Mucosa of descending colon (tissue), 3 donors: Measurements from ENCODE around the gene TBRG1. TPM values are rescaled to one million over a fixed set of nuclear protein-coding genes. Genes with fewer than 3 reads are reported as not detected.

Experiments
- ATAC-seq: fragments of 200-7000 bp; cut with Tn5 transposase; one replicate; pipeline ENCODE4 v1.9.1; 2020; ENCODE audit warnings: mild to moderate bottlenecking, moderate library complexity
- DNase-seq, 3 donors: peaks; one replicate each; pipeline ENCODE4 v3.0.0-alpha.2; 2020
- H3K36me3 ChIP-seq: fragments of 200-600 bp; one replicate; pipeline ENCODE4 v1.8.0; 2021; ENCODE audit warnings: low read depth, mild to moderate bottlenecking
- H3K4me1 ChIP-seq: fragments of 200-600 bp; one replicate; pipeline ENCODE4 v1.8.0; 2021; ENCODE audit warnings: low read depth, mild to moderate bottlenecking
- H3K4me3 ChIP-seq: fragments of 200-600 bp; one replicate; pipeline ENCODE4 v1.8.0; 2021; ENCODE audit warnings: mild to moderate bottlenecking
- H3K9me3 ChIP-seq: fragments of 200-600 bp; one replicate; pipeline ENCODE4 v1.8.0; 2021; ENCODE audit warnings: mild to moderate bottlenecking
- intact Hi-C, 2 donors: fragments of 100-400 bp; cut with DNase I in 1 of 2; cut with micrococcal nuclease in 1 of 2; formaldehyde crosslinking; loops; one replicate each; pipeline versions ENCODE4 v1.11.0 to v1.11.1; 2022; cut with DNase I, micrococcal nuclease
- total RNA-seq, 3 donors: library from RNA; stranded (reverse); fragmentation: NEBNext Ultra II Directional in 2 of 3; extraction: Animal tissue kit (Norgen Biotek cat#: 25700) in 2 of 3; gene quantifications; one replicate each; pipeline versions ENCODE4 v1.2.1 to v1.2.4, GENCODE V29; 2021 to 2023
- TF ChIP-seq, protein P1 (sequence below): fragments of 200-600 bp; IDR thresholded peaks from one replicate; pipeline ENCODE4 v1.8.0; 2022; ENCODE audit warnings: antibody characterized with exemption, mild to moderate bottlenecking
- donor health status: DM: no; HTN: no; CAD: no; lungs with moderate emphysema.
- donor health status: DM: no; HTN: no; CAD: no.
- donor health status: DM: no; HTN: yes; CAD: no.

TBRG1 gene
- total RNA-seq, 3 donors from 2014 or later, result 26.6 to 45.8 (median 41.8) TPM

DNA sequence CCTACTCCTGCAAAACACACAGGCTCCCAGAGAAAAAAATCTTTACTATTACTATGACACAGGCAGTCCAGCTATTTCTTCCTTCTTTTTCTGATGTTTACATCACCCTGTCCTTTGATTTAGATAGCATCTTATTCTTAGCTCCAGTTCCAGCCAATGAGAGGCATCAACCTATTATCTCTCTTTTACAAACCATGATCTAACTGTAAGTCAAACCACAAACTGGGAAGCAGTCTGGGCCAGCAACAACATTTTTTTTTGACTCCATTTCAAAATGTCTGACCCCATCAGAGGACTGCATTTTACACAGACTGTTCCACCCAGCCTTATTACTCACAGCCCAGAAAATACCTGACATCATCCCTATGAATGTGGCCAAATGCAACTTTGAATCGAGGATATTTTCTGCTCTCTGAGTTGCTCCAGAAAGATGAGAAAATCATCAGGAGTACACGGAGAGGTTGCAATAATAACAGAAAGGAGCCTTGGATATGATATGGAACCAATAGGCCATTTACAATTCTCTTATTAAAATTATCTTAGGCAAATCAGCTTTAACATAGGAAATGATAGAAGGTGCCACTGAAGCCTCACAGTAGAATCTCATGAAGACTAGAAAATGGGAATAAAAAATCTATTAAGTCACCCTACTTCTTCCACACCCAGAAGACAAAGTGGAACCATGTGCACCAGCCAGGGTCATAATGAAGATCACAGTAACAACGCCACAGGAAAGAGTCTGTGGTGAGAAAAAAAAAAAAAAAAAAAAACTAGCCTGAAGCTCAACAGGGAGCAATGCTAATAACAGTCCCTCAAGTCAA, 21.2 kb downstream of the TBRG1 start:
- intact Hi-C loops, result no loop called here
- Histone ChIP-seq H3K4me3 (no peak overlapping the region), H3K36me3 (no peaks in the 10 kb centered on the region), H3K9me3 (no peaks in the 10 kb centered on the region), H3K4me1 (no peaks in the 10 kb centered on the region)
- no peak for ATAC-seq
- TF ChIP-seq, protein P1, sequence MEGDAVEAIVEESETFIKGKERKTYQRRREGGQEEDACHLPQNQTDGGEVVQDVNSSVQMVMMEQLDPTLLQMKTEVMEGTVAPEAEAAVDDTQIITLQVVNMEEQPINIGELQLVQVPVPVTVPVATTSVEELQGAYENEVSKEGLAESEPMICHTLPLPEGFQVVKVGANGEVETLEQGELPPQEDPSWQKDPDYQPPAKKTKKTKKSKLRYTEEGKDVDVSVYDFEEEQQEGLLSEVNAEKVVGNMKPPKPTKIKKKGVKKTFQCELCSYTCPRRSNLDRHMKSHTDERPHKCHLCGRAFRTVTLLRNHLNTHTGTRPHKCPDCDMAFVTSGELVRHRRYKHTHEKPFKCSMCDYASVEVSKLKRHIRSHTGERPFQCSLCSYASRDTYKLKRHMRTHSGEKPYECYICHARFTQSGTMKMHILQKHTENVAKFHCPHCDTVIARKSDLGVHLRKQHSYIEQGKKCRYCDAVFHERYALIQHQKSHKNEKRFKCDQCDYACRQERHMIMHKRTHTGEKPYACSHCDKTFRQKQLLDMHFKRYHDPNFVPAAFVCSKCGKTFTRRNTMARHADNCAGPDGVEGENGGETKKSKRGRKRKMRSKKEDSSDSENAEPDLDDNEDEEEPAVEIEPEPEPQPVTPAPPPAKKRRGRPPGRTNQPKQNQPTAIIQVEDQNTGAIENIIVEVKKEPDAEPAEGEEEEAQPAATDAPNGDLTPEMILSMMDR, result no peak
- DNase-seq, result no peak

DNA sequence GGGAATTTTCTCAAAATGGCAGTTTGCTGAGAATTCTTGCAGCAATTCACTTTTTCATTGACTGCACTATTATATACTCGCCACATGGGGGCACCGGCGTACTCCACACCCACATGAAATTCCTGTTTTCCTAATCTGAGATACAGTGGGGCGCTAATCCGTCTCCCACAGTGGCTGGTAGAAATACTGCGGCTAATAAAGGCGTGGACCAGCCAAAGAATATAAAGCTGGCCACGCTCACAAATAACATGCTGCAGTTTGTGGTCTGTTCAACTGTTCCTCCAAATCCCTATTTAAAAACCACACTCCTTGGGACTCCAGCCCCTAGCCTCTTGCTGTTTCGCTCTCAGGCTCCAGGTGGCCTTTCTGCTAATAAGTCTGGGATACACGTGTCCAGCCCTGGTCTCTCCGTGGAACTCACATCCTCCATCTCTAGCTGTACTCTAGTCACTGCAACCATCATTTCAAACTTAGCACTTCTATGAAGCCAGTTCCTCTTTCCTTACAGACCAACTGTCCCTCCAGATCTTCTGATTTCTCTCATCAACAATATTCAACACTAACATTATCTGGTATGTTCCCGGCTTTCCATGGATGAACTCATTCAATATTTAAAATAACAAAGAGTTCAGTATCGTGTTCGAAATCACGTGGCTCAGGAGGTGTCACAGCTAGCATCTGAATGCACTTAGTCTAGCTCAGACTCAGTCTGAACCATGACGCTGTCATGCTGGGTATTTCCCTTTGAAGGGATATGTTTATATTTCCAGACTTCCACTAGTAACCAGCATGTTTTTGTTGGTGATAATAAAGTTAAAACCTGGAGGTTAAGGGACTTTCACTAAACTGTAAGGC, 22.0 kb downstream of the TBRG1 start:
- Histone ChIP-seq H3K9me3 (no peaks in the 10 kb centered on the region), H3K4me1 (no peaks in the 10 kb centered on the region), H3K4me3 (no peak overlapping the region), H3K36me3 (no peaks in the 10 kb centered on the region)
- intact Hi-C loops, result no loop called here
- TF ChIP-seq, protein P1, result peak; percentile 51
- DNase-seq (peak in 2 of 3 donors; percentile 16 to 54), ATAC-seq (peak; percentile 91)

DNA sequence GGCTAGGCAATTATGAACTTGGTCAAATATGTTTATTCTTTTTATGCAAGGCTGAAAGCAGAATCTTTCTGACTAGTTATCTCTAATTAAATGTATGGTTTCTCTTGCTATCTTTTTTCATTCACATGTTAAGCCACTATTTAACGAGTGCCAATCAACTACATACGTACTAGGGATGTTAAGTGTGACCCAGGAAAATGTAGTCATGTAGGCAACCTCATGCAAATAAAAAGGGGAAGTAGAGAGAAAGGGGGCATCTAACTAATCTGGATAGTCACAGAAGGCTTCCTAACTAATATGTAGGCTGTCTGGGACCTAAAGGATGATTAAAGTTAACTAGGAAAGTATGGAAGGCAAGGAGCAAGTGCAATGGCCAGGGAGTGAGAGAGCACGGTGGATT, 23.5 kb downstream of the TBRG1 start:
- no peak overlapping the region for H3K4me3 ChIP-seq
- H3K36me3 ChIP-seq, result no peaks in the 10 kb centered on the region
- TF ChIP-seq, protein P1, result no peak
- no peak for ATAC-seq
- DNase-seq, result no peak
- no peaks in the 10 kb centered on the region for H3K4me1 ChIP-seq
- no peaks in the 10 kb centered on the region for H3K9me3 ChIP-seq
- intact Hi-C loops, result no loop called here

DNA sequence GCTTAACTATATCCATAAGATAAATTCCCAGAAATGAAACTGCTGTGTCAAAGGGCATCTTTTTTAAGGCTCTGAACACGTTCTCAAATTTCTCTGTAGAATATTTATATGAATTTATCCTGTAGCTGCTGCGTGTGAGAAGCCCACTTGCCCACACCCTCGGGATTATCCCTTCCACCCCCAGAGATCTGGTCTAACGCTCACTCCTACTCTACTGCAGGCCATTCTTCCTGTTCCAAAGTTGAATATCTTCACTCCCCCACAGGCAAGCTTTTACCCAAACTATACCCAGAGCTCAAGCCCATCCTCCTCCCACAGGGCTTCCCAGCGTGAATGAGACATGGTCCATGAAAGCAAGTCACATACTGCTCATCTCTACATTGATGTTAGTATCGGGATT, 25.9 kb downstream of the TBRG1 start:
- no peak for ATAC-seq
- no peak for DNase-seq
- no peak overlapping the region for H3K4me3 ChIP-seq
- no peaks in the 10 kb centered on the region for H3K9me3 ChIP-seq
- no peaks in the 10 kb centered on the region for H3K36me3 ChIP-seq
- intact Hi-C loops, result no loop called here
- H3K4me1 ChIP-seq, result no peaks in the 10 kb centered on the region
- TF ChIP-seq, protein P1, result no peak

DNA sequence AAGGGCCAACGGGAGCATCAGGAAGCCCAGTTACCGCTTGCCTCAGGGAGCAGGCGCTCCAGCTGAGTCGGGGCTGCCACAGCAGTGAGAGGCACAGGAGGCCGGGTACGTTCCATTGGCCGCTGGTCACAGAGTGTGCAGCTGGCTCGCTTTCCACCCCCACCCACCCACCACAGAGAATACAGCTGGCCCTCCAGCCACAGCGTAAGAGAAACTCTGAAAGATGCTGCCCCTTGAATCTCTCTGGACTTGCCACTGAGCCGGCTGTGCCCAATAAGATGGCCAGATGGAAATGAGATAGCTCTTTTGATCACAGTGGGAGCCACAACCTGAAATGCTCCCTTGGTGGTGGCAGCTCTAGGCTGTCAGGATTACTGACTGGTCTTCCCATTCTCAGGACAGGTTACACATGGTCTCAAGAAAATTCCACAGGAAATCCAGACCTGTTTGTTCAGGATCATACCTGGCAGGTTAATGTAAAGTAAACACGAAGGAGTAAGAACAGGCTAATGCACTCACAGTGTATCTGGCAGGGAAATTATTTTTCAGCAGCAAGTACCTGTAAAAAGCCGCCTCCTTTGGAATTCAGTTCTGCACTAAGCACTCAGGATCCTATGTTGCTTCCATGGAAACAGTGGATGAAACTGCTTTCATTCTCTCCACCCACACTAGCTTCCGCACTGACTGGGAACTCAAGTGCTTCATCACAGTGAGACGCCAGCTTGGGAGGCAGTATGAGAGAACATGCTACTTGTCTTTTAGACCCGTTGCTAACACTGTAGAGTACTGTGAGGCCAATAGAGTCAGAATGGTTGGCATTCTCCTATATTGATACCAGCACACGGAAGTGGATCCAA, 34.3 kb downstream of the TBRG1 start:
- TF ChIP-seq, protein P1, result no peak
- intact Hi-C loops, result no loop called here
- no peaks in the 10 kb centered on the region for H3K4me1 ChIP-seq
- no peak overlapping the region for H3K4me3 ChIP-seq
- no peaks in the 10 kb centered on the region for H3K9me3 ChIP-seq
- H3K36me3 ChIP-seq, result no peaks in the 10 kb centered on the region
- no peak for ATAC-seq
- no peak for DNase-seq
